Endodermal cell (in vitro differentiated cells): ENCODE data around the gene SCN3B. TPM values are rescaled to one million over a fixed set of nuclear protein-coding genes. Genes with fewer than 3 reads are reported as not detected.
A peak's percentile ranks its signal among the peaks of the same experiment; 100 is the strongest.

ENCODE experiments used
- DNase-seq: peaks from one replicate; pipeline ENCODE4 v3.0.0-alpha.2; 2017
- H3K27ac ChIP-seq: 2 replicates; pipeline ENCODE4 v1.5.1; 2013; ENCODE audit warnings: mild to moderate bottlenecking, low read depth, low read length, moderate library complexity
- H3K27me3 ChIP-seq: 2 replicates; pipeline ENCODE4 v1.6.1; 2013; ENCODE audit warnings: mild to moderate bottlenecking, low read length, moderate library complexity; ENCODE audit not compliant: insufficient read depth, control insufficient read depth, poor library complexity, severe bottlenecking
- H3K36me3 ChIP-seq: 2 replicates; pipeline ENCODE4 v1.7.0; 2013; ENCODE audit warnings: mild to moderate bottlenecking, low read length, moderate library complexity; ENCODE audit not compliant: control insufficient read depth, insufficient read depth
- H3K4me1 ChIP-seq: one replicate; pipeline ENCODE4 v1.7.0; 2013; ENCODE audit warnings: low read length; ENCODE audit not compliant: control insufficient read depth, insufficient read depth
- H3K4me3 ChIP-seq: 2 replicates; pipeline ENCODE4 v1.5.1; 2013; ENCODE audit warnings: mild to moderate bottlenecking, low read length, moderate library complexity
- H3K9ac ChIP-seq: 2 replicates; pipeline ENCODE4 v1.6.1; 2013; ENCODE audit warnings: mild to moderate bottlenecking, low read length, moderate library complexity; ENCODE audit not compliant: poor library complexity, severe bottlenecking; ENCODE audit errors: extremely low read depth
- H3K9me3 ChIP-seq: 2 replicates; pipeline ENCODE4 v1.6.1; 2013; ENCODE audit warnings: mild to moderate bottlenecking, low read length, moderate library complexity; ENCODE audit not compliant: control insufficient read depth
- H3K27ac Mint-ChIP-seq: 2 replicates; pipeline ENCODE4 v1.8.0; 2020; ENCODE audit warnings: mixed read lengths
- H3K27me3 Mint-ChIP-seq: 2 replicates; pipeline ENCODE4 v1.8.0; 2021; ENCODE audit warnings: mild to moderate bottlenecking, mixed read lengths; ENCODE audit not compliant: insufficient read depth
- H3K36me3 Mint-ChIP-seq: 2 replicates; pipeline ENCODE4 v1.8.0; 2020; ENCODE audit warnings: low read depth, mixed read lengths
- H3K4me1 Mint-ChIP-seq: 2 replicates; pipeline ENCODE4 v1.8.0; 2020; ENCODE audit warnings: mixed read lengths
- H3K4me3 Mint-ChIP-seq: 2 replicates; pipeline ENCODE4 v1.8.0; 2020; ENCODE audit warnings: mild to moderate bottlenecking, moderate library complexity, mixed read lengths
- H3K9me3 Mint-ChIP-seq: 2 replicates; pipeline ENCODE4 v1.8.0; 2020; ENCODE audit warnings: mild to moderate bottlenecking, mixed read lengths
- CTCF ChIP-seq: fragments of 200-600 bp; sonication (generic); conservative IDR thresholded peaks from 2 replicates; pipeline ENCODE4 v1.5.0; 2021; ENCODE audit warnings: antibody characterized with exemption, mild to moderate bottlenecking
- WGBS, 2 experiments: methylation state at CpG; one replicate each; pipeline versions ENCODE4 v1.1.5 to v1.1.7; 2013; ENCODE audit warnings: missing lambda C conversion rate in 2 of 2, mixed read lengths in 1 of 2; ENCODE audit not compliant: insufficient coverage in 1 of 2, insufficient read length in 1 of 2; 5-methylcytosine and 5-hydroxymethylcytosine counted together
- total RNA-seq, 2 donors: library from RNA; stranded (reverse); fragmentation: NEBNext Ultra II Directional in 1 of 2; extraction: Animal tissue kit (Norgen Biotek cat#: 25700) in 1 of 2; gene quantifications; 2 replicates in 1 of 2; 3 replicates in 1 of 2; pipeline ENCODE4 v1.2.1, GENCODE V29; 2021

SCN3B gene
- total RNA-seq, 2 donors from 2014 or later = 0.51 to 0.90 TPM

- no peak overlapping the region for H3K27ac Mint-ChIP-seq
- H3K27ac ChIP-seq = no peak overlapping the region
- no peaks in the 10 kb centered on the region for H3K27me3 ChIP-seq
- peaks cover 3% of the 10 kb centered on the region for H3K4me1 Mint-ChIP-seq
- WGBS, 2 experiments = 92 to 94% methylated on average over 13 to 15 of the region's 15 CpGs
- peak; percentile 59 for DNase-seq
- H3K36me3 ChIP-seq = no peaks in the 10 kb centered on the region
- no peaks in the 10 kb centered on the region for H3K36me3 Mint-ChIP-seq
- no peaks in the 10 kb centered on the region for H3K9me3 ChIP-seq
- no peaks in the 10 kb centered on the region for H3K4me1 ChIP-seq
- TF ChIP-seq CTCF = peak; percentile 54
- peaks cover 10% of the 10 kb centered on the region for H3K27me3 Mint-ChIP-seq
- no peaks in the 10 kb centered on the region for H3K9me3 Mint-ChIP-seq
- H3K4me3 Mint-ChIP-seq = no peak overlapping the region
- no peak overlapping the region for H3K9ac ChIP-seq
- no peak overlapping the region for H3K4me3 ChIP-seq
Measured at GRCh38 chr11:123642435-123642834, 12.0 kb downstream of the SCN3B start.

DNA sequence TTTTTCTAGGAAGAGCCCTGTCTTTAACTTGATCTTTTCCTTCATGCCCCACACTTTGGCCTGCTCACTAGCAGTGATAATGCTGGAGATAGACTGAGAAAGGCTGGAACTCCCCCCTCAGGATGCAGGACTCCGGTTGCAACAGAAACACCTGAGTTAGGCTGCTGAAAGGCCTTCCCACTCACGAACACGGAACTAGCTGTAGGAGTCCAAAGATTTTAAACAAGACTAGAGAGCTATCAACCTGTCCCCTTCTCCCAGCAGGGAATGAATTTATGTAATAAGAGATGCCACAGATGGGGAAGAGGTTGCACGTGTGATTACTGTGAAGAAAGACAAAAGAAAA, 13.0 kb downstream of the SCN3B start:
- H3K9ac ChIP-seq = no peak overlapping the region
- no peak for TF ChIP-seq CTCF
- 67 to 83% methylated on average over 1 to 4 of the region's 4 CpGs for WGBS, 2 experiments
- no peaks in the 10 kb centered on the region for H3K4me1 ChIP-seq
- no peaks in the 10 kb centered on the region for H3K36me3 ChIP-seq
- H3K27me3 ChIP-seq = no peaks in the 10 kb centered on the region
- H3K27ac ChIP-seq = no peak overlapping the region
- no peaks in the 10 kb centered on the region for H3K9me3 Mint-ChIP-seq
- H3K9me3 ChIP-seq = no peaks in the 10 kb centered on the region
- H3K4me3 ChIP-seq = no peak overlapping the region
- peaks cover 10% of the 10 kb centered on the region for H3K27me3 Mint-ChIP-seq
- no peak overlapping the region for H3K27ac Mint-ChIP-seq
- no peak overlapping the region for H3K4me3 Mint-ChIP-seq
- H3K36me3 Mint-ChIP-seq = no peaks in the 10 kb centered on the region
- peaks cover 3% of the 10 kb centered on the region for H3K4me1 Mint-ChIP-seq
- DNase-seq = peak; percentile 52

GRCh38 chr11:123640677-123641494, 13.5 kb downstream of the SCN3B start:
- Mint-ChIP-seq H3K36me3 (no peaks in the 10 kb centered on the region), H3K27ac (no peak overlapping the region)
- TF ChIP-seq CTCF = peak; percentile 96

More at GRCh38 chr11:123640677-123641494, 13.5 kb downstream of the SCN3B start:
- no peak overlapping the region for H3K4me3 Mint-ChIP-seq
- H3K4me1 Mint-ChIP-seq = peaks cover 3% of the 10 kb centered on the region
- no peaks in the 10 kb centered on the region for H3K36me3 ChIP-seq
- no peaks in the 10 kb centered on the region for H3K27me3 ChIP-seq
- H3K27me3 Mint-ChIP-seq = peaks cover 10% of the 10 kb centered on the region
- H3K4me1 ChIP-seq = no peaks in the 10 kb centered on the region
- no peak overlapping the region for H3K4me3 ChIP-seq
- H3K9me3 Mint-ChIP-seq = no peaks in the 10 kb centered on the region
- DNase-seq = peak; percentile 90
- H3K27ac ChIP-seq = no peak overlapping the region
- 46 to 48% methylated on average over 9 to 22 of the region's 22 CpGs for WGBS, 2 experiments
- no peak overlapping the region for H3K9ac ChIP-seq
- no peaks in the 10 kb centered on the region for H3K9me3 ChIP-seq
